ENCODE results near the gene IDUA. TPM values are rescaled to one million over a fixed set of nuclear protein-coding genes. Genes with fewer than 3 reads are reported as not detected.

Gene IDUA
- total RNA-seq, 1 experiment from 2014 or later = 46.6 TPM

- CTCF ChIA-PET = no interaction called here
- H3F3A ChIP-seq (ENCODE audit: insufficient read depth, low read depth) = peaks cover under 1% of the 10 kb centered on the region; the same call in 1 of the 2 replicates
- POLR2A ChIA-PET (ENCODE audit: unreplicated experiment) = no interaction called here
- H3K9me3 ChIP-seq (ENCODE audit: insufficient read depth, low read depth) = no peaks in the 10 kb centered on the region
- no TSS peak for BruUV-seq (replicated peaks)
- TF ChIP-seq EZH2 (IDR thresholded peaks at IDR 0.05; ENCODE audit: low read depth) (no peak), CTCF (conservative IDR thresholded peaks at IDR 0.05) (no peak)
- no peak overlapping the region for H2AFZ ChIP-seq
- no peak overlapping the region for H3K4me3 ChIP-seq
- H3K27ac ChIP-seq = no peak overlapping the region
- H3K4me2 ChIP-seq = no peak overlapping the region
- intact Hi-C loops (cut with micrococcal nuclease; ENCODE audit: unreplicated experiment) = loop anchor here (10.0 kb wide), 1 partner anchor 285 kb away; no protein-coding TSS in a partner anchor
- H3K4me1 ChIP-seq (replicated peaks; ENCODE audit: insufficient read depth) = peaks cover 13% of the 10 kb centered on the region; the same call in 1 of the 2 replicates
- peaks cover 49% of the 10 kb centered on the region for H3K27me3 ChIP-seq (ENCODE audit: insufficient read depth, low read depth)
- H3K36me3 ChIP-seq (ENCODE audit: low read depth) = no peaks in the 10 kb centered on the region
- H3K9me2 ChIP-seq (ENCODE audit: insufficient read depth) = no peaks in the 10 kb centered on the region
- no peaks in the 10 kb centered on the region for H4K20me1 ChIP-seq (ENCODE audit: insufficient read depth)
- H3K79me2 ChIP-seq (ENCODE audit: low read depth) = no peaks in the 10 kb centered on the region
- no peak for DNase-seq
These were observed 62.7 kb downstream of the IDUA start for GRCh38 chr4:1049591-1049905.

GRCh38 chr4:1050486-1051213 is 63.8 kb downstream of the IDUA start:
- no peaks in the 10 kb centered on the region for H3K79me2 ChIP-seq (ENCODE audit: low read depth)
- no peak overlapping the region for H2AFZ ChIP-seq
- CTCF ChIA-PET = no interaction called here
- TF ChIP-seq CTCF (conservative IDR thresholded peaks at IDR 0.05) (no peak), EZH2 (IDR thresholded peaks at IDR 0.05; ENCODE audit: low read depth) (no peak)
- intact Hi-C loops (cut with micrococcal nuclease; ENCODE audit: unreplicated experiment) = no loop called here
- H3K36me3 ChIP-seq (ENCODE audit: low read depth) = no peaks in the 10 kb centered on the region
- no peaks in the 10 kb centered on the region for H3K9me3 ChIP-seq (ENCODE audit: insufficient read depth, low read depth)
- 0 out of 2 replicates have a peak, but pooled peaks cover 8% of the 10 kb centered on the region for H3K4me1 ChIP-seq (replicated peaks; ENCODE audit: insufficient read depth)
- no peak for DNase-seq
- POLR2A ChIA-PET (ENCODE audit: unreplicated experiment) = no interaction called here
- H3K27ac ChIP-seq = no peak overlapping the region
- no TSS peak for BruUV-seq (replicated peaks)
- H3K27me3 ChIP-seq (ENCODE audit: insufficient read depth, low read depth) = peaks cover 55% of the 10 kb centered on the region
- H4K20me1 ChIP-seq (ENCODE audit: insufficient read depth) = no peaks in the 10 kb centered on the region
- no peak overlapping the region for H3K4me3 ChIP-seq
- no peaks in the 10 kb centered on the region for H3F3A ChIP-seq (ENCODE audit: insufficient read depth, low read depth)
- H3K9me2 ChIP-seq (ENCODE audit: insufficient read depth) = no peaks in the 10 kb centered on the region
- H3K4me2 ChIP-seq = no peak overlapping the region

GRCh38 chr4:1051472-1051871 is 64.6 kb downstream of the IDUA start:
- Histone ChIP-seq H3K9me3 (ENCODE audit: insufficient read depth, low read depth) (no peaks in the 10 kb centered on the region), H3F3A (ENCODE audit: insufficient read depth, low read depth) (no peaks in the 10 kb centered on the region), H3K4me2 (no peak overlapping the region), H3K9me2 (ENCODE audit: insufficient read depth) (no peaks in the 10 kb centered on the region), H3K4me3 (no peak overlapping the region), H3K4me1 (replicated peaks; ENCODE audit: insufficient read depth) (0 out of 2 replicates have a peak, but pooled peaks cover 8% of the 10 kb centered on the region), H3K36me3 (ENCODE audit: low read depth) (no peaks in the 10 kb centered on the region), H3K27me3 (ENCODE audit: insufficient read depth, low read depth) (peaks cover 62% of the 10 kb centered on the region), H4K20me1 (ENCODE audit: insufficient read depth) (no peaks in the 10 kb centered on the region), H2AFZ (no peak overlapping the region), H3K27ac (no peak overlapping the region), H3K79me2 (ENCODE audit: low read depth) (no peaks in the 10 kb centered on the region)
- intact Hi-C loops (cut with micrococcal nuclease; ENCODE audit: unreplicated experiment) = no loop called here
- TF ChIP-seq CTCF (conservative IDR thresholded peaks at IDR 0.05) (no peak), EZH2 (IDR thresholded peaks at IDR 0.05; ENCODE audit: low read depth) (no peak)
- BruUV-seq (replicated peaks) = no TSS peak
- no peak for DNase-seq
- POLR2A ChIA-PET (ENCODE audit: unreplicated experiment) = no interaction called here
- CTCF ChIA-PET = no interaction called here
